Muscle layer of colon (tissue), 2 donors: ENCODE data around the gene TEX52.
A peak's percentile ranks its signal among the peaks of the same experiment; 100 is the strongest.

Source experiments
- H3K27ac ChIP-seq: one replicate; pipeline ENCODE4 v1.7.0; 2013; ENCODE audit warnings: low read depth, mild to moderate bottlenecking, low read length, moderate library complexity
- H3K27me3 ChIP-seq, 2 donors: one replicate each; pipeline ENCODE4 v1.7.0; 2013; ENCODE audit warnings: low read length in 2 of 2, mild to moderate bottlenecking in 2 of 2; ENCODE audit not compliant: insufficient read depth in 2 of 2, control insufficient read depth in 1 of 2
- H3K36me3 ChIP-seq: one replicate; pipeline ENCODE4 v1.7.0; 2013; ENCODE audit warnings: mild to moderate bottlenecking, low read length; ENCODE audit not compliant: insufficient read depth
- H3K4me1 ChIP-seq: one replicate; pipeline ENCODE4 v1.7.0; 2013; ENCODE audit warnings: mild to moderate bottlenecking, low read length; ENCODE audit not compliant: insufficient read depth
- H3K4me3 ChIP-seq, 2 donors: one replicate each; pipeline ENCODE4 v1.7.0; 2013; ENCODE audit warnings: low read length in 2 of 2, low read depth in 1 of 2, mild to moderate bottlenecking in 1 of 2, moderate library complexity in 1 of 2
- H3K9ac ChIP-seq: one replicate; pipeline ENCODE4 v1.7.0; 2013; ENCODE audit warnings: low read length
- H3K9me3 ChIP-seq: one replicate; pipeline ENCODE4 v1.7.0; 2013; ENCODE audit warnings: mild to moderate bottlenecking, low read length
- donor health status: abdominal sarcoma.
- donor health status: Adenocarcinoma of cecum.

Gene TEX52

DNA sequence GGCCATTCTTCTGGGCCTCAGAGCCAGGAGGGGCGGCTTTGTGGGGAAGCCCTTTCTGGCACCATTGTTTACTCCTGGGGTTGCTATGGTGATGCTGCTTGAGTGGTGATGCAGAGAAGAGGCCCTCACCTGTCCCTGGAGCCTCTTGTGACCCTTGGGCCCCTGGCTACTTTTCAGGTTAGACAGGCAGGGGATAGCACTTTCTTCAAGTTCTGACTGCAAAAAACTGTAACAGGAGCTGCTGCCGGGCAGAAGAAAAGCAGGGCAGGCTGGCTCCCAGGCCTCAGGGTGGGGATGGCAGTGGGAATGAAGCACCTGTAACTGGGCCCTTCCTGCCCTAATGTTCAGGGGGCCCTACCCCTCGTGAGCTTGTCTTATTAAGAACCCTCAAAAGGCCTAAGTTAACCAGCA, at the start of gene TEX52:
Gene TEX52, minus strand, starts transcription at position 19 of the 411 bp plus-strand sequence. Its CDS starts 13 bp downstream, at position 6.
- Histone ChIP-seq H3K27me3 (no peaks in the 10 kb centered on the region), H3K9ac (no peak within 1 kb of the TSS), H3K27ac (no peak within 1 kb of the TSS), H3K4me1 (no peaks in the 10 kb centered on the region), H3K4me3 (no peak within 1 kb of the TSS), H3K36me3 (peaks cover 5% of the 10 kb centered on the region), H3K9me3 (no peaks in the 10 kb centered on the region)

DNA sequence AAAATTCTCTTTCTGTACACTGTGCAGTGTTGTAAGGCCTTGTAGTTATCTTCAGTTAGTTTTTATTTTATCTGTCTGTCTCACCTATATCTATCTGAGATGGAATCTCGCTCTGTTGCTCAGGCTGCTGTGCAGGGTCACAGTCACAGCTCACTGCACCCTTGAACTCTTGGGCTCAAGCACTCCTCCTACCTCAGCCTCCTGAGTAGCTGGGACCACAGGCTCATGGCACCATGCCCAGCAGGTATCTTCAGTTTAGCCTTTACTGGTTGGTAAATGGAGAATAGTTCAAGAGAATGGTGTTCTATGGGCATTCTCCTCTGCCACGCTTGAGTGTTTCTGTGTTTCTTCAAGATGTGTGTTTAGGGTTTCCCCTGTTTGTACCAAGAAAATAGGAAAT, 47.4 kb upstream of the TEX52 start:
- H3K27ac ChIP-seq = no peak overlapping the region
- H3K27me3 ChIP-seq = no peaks in the 10 kb centered on the region
- peaks cover 10% of the 10 kb centered on the region for H3K4me1 ChIP-seq
- H3K4me3 ChIP-seq = no peak overlapping the region
- H3K36me3 ChIP-seq = no peaks in the 10 kb centered on the region
- H3K9ac ChIP-seq = no peak overlapping the region
- H3K9me3 ChIP-seq = no peaks in the 10 kb centered on the region

DNA sequence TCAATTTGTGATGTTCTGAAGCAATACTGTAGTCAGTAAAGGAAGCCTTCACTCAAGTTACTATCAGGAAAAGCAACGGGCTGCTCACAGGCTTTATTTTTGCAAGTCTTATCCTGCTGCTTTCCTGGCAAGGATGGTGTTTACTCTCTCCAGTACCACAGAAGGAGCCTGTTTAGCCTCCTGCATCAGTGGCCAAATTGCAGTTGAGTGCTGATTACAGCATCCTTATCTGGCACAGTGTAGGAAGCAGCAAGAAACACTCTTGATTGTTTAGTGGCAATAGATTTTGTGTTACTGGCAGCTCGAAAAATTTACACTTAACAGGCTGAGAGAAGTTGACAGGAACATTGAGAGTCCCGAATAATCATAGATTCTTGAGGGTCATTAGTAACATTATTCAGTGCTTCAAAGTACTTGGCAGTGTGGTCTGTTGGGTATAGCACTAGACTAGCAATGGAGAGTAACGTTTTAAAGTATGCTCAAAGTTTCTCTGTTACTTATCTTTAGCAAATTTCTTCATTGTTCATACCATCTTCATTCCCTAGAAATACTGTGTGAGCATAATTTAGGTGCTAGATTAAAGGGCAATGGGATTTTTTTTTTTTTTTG, 45.5 kb upstream of the TEX52 start:
- Histone ChIP-seq H3K9me3 (no peaks in the 10 kb centered on the region), H3K27ac (no peak overlapping the region), H3K4me3 (no peak overlapping the region), H3K27me3 (no peaks in the 10 kb centered on the region), H3K4me1 (peaks cover 10% of the 10 kb centered on the region), H3K36me3 (no peaks in the 10 kb centered on the region), H3K9ac (no peak overlapping the region)

DNA sequence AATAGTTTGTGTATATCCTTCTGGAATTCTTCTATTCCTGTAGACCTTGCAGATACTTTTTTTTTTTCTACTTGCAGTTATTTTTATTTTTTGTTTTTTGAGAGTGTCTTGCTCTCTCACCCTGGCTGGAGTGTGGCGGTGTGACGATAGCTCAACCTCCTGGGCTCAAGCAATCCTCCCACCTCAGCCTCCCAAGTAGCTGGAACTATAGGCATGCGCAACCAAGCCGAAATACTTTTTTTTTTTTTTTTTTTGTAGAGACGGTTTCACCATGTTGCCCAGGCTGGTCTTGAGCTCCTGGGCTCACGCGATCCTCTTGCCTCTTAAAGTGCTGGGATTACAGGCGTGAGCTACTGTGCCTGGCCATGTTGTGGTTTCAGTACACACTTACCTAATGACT, 43.8 kb upstream of the TEX52 start:
- H3K9me3 ChIP-seq = no peaks in the 10 kb centered on the region

DNA sequence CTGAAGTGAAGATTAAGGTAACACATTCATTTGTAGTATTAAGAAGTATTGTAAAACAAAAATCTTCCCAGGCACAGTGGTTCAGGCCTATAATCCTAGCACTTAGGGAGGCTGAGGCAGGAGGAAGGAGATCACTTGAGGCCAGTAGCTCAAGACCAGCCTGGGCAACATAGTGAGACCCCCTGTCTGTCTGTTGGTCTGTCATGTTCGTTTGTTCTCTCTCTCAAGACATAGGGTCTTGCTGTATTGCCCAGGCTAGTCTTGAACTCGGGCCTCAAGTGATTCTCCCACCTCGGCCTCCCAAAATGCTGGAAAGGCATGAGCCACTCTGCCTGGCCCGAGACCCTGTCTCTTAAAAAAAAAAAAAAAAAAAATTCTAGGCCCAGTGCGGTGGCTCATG, 40.6 kb upstream of the TEX52 start:
- H3K27me3 ChIP-seq = no peaks in the 10 kb centered on the region
- no peaks in the 10 kb centered on the region for H3K36me3 ChIP-seq

More for the DNA sequence above, 43.8 kb upstream of the TEX52 start:
- Histone ChIP-seq H3K9ac (no peak overlapping the region), H3K4me1 (peaks cover 17% of the 10 kb centered on the region), H3K4me3 (no peak overlapping the region), H3K27me3 (no peaks in the 10 kb centered on the region), H3K36me3 (no peaks in the 10 kb centered on the region), H3K27ac (no peak overlapping the region)

DNA sequence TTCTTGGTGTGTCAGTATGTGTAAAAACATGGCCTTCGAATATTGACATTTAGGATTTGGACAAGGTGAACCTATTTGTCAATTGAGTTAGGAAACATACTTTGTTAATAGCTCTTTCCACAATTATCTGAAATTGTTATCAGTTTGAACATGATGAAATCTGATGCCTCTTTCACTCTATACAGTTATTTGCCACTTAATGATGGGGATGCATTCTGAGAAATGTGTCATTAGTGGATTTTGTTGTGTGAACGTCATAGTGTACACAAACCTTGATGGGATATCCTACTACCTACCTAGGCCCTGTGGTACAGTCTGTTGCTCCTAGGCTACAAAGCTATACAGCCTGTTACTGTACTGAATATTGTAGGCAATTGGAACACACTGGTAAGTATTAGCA, 38.7 kb upstream of the TEX52 start:
- Histone ChIP-seq H3K9me3 (no peaks in the 10 kb centered on the region), H3K36me3 (no peaks in the 10 kb centered on the region), H3K27ac (no peak overlapping the region), H3K27me3 (no peaks in the 10 kb centered on the region), H3K4me3 (no peak overlapping the region), H3K4me1 (peaks cover 22% of the 10 kb centered on the region), H3K9ac (no peak overlapping the region)

More for the DNA sequence above, 40.6 kb upstream of the TEX52 start:
- Histone ChIP-seq H3K27ac (no peak overlapping the region), H3K9me3 (no peaks in the 10 kb centered on the region), H3K9ac (no peak overlapping the region), H3K4me1 (peaks cover 30% of the 10 kb centered on the region), H3K4me3 (no peak overlapping the region)

DNA sequence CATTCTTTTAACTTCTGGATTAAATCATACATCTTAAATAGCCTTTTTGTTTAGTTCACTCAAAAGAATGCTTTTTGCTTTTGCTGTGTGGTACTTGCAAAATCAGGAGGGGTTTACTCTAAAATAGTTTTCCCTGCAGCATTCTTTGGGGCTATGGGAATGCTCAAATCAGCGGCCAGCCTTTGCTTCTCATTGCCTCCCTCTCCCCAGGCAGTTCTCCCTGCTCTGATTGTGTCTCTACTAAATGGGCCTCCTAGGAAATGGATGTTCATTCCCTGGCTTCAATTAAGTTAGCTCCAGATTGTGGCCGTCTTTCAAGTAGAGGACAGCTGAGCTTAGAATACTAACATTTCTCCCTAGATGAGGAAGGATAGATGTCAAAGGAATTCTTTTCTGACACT, 38.2 kb upstream of the TEX52 start:
- H3K9me3 ChIP-seq = no peaks in the 10 kb centered on the region
- no peak overlapping the region for H3K9ac ChIP-seq
- H3K4me1 ChIP-seq = peaks cover 25% of the 10 kb centered on the region
- H3K27ac ChIP-seq = no peak overlapping the region
- H3K36me3 ChIP-seq = no peaks in the 10 kb centered on the region
- no peaks in the 10 kb centered on the region for H3K27me3 ChIP-seq
- no peak overlapping the region for H3K4me3 ChIP-seq

DNA sequence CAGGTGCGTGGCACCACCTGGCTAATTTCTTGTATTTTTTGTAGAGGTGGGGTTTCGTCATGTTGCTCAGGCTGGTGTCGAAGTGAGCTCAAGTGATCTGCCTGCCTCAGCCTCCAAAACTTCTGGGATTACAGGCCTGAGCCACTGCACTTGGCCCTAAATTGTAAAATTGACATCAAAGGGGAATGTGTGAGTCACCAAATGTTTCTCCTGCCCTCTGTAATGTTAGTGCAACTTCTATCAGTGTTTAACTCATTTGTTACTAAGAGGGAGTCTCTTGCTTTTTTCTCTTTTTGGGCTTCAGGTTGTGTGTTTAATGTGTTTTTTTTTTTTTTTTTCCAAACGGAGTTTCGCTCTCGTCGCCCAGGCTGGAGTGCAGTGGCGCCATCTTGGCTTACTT, 36.2 kb upstream of the TEX52 start:
- Histone ChIP-seq H3K36me3 (no peaks in the 10 kb centered on the region), H3K4me1 (peaks cover 30% of the 10 kb centered on the region), H3K4me3 (no peak overlapping the region), H3K27me3 (no peaks in the 10 kb centered on the region), H3K9me3 (no peaks in the 10 kb centered on the region), H3K27ac (no peak overlapping the region), H3K9ac (no peak overlapping the region)

DNA sequence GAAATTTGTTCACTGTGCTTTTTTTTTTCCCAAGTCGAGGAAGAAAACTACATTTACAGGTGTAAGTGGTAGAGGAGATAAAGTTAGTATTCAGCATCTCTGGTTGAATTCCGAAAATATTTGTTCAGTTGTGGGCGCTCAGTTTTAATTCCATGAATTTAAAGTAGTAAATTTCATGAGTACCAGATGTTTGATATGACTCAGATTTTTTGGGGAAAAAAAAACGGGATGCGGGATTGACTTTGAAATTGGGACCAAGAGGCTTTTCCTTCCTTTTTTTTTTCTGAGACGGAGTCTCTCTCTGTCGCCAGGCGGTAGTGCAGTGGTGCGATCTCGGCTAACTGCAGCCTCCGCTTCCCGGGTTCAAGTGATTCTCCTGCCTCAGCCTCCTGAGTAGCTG, 35.4 kb upstream of the TEX52 start:
- H3K9me3 ChIP-seq = no peaks in the 10 kb centered on the region
- peak overlapping the region; percentile 98 for H3K27ac ChIP-seq
- H3K4me3 ChIP-seq = peak overlapping the region in 1 of 2 donors; percentile 6
- H3K4me1 ChIP-seq = peaks cover 30% of the 10 kb centered on the region
- H3K36me3 ChIP-seq = no peaks in the 10 kb centered on the region
- H3K27me3 ChIP-seq = no peaks in the 10 kb centered on the region
- no peak overlapping the region for H3K9ac ChIP-seq

DNA sequence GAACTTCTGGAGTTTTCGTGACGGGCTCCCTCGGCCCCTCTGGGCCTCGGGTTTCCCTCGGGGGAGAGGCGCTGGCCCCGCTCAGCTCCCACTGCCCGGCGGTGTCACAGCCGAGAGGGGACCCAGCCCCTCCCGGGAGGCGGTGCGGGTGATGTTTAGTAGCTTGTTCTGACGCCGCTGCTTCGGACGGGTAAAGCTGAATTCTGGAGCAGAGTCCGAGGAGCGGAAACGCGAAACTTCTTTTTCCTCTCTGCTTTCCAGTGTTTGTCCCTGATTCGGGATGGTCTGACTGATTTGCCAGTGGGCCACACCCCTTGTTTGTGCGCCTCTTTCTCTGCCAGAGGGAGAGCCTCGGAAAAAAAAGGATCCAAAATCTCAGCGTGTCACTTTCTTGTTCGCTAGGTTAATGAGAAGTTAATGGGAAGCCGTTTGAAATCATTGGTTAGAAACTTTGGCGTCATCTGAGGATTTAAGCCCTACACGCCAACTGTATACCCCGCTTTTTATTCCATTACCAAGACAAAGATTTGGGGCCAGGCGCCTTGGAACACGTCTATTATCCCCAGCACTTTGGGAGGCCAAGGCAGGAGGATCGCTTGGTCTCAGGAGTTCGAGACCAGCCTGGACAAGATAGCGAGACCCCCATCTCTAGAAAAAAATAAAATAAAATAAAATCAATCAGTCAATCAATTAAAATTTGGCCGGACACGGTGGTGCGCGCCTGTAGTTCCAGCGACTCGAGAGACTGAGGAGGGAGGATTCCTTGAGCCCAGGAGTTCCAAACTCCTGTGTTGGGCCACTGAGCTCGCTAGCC, 34.6 kb upstream of the TEX52 start:
- no peaks in the 10 kb centered on the region for H3K9me3 ChIP-seq
- no peaks in the 10 kb centered on the region for H3K27me3 ChIP-seq
- H3K4me3 ChIP-seq = peak overlapping the region; percentile 86 to 98
- H3K9ac ChIP-seq = peak overlapping the region; percentile 97
- H3K27ac ChIP-seq = peak overlapping the region; percentile 98
- H3K4me1 ChIP-seq = peaks cover 30% of the 10 kb centered on the region
- no peaks in the 10 kb centered on the region for H3K36me3 ChIP-seq

DNA sequence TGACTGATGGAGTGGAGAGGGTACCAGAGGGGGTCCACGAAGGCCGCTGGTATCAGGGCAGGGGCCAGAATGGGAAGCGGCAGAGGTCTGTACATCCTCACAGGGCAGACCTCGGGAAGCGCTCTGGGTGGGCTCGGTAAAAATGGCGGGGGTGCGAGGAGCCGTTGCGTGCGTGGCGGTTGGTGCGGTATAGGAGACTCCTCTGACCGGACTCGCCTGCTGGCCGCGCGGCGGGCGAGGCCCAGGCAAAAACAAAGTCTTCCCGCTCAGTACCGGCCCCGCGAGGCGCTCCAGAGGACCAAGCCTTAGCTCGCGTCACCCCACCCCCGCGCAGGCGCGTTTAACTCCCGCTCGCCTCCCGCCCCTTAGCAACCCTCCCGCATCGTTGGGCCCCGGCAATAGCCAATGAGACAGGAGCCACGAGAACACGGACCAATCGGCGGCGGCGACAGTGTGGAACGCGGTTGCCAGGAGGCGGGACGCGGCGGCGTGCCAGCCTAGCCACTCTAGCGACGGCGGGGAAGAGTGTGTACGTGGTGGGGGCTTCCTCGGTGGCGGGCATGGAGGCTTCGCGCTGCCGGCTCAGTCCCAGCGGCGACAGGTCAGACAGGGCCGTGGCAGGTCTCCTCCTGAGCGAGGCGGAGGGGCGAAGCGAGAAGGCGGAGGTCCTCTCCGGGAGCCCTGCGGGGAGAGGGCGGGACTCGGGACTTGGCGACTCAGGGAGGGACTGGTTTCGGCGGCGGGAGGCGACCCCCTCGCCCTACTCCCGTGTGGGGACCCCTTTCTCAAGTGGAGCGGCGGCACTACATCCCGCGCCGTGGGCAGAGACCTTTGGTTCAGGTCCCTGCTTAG, 33.8 kb upstream of the TEX52 start, which contains the start of gene TULP3:
Gene TULP3, plus strand, starts transcription at position 504 of the 852 bp plus-strand sequence. Its CDS starts 57 bp downstream, at position 561.
- H3K9me3 ChIP-seq = no peaks in the 10 kb centered on the region
- peaks cover 4% of the 10 kb centered on the region for H3K36me3 ChIP-seq
- H3K9ac ChIP-seq = peak within 1 kb of the TSS; percentile 97
- H3K27ac ChIP-seq = peak within 1 kb of the TSS; percentile 98
- no peaks in the 10 kb centered on the region for H3K27me3 ChIP-seq
- peak within 1 kb of the TSS; percentile 86 to 98 for H3K4me3 ChIP-seq
- H3K4me1 ChIP-seq = peaks cover 23% of the 10 kb centered on the region
